RWPE1 (cell line): ENCODE results near the gene ANKRD60.

Source experiments
- CTCF ChIA-PET: fragments of 350-600 bp; sonication (Branson Sonifier 250); formaldehyde crosslinking; extraction: SDS; loops from one replicate; lab custom pipeline; 2021; lab: Yijun Ruan, JAX
- POLR2A ChIA-PET: fragments of 400-600 bp; formaldehyde crosslinking; extraction: SDS; loops from one replicate; lab custom pipeline; 2020; ENCODE audit warnings: antibody characterized with exemption; ENCODE audit not compliant: low non-redundant PET; lab: Yijun Ruan, JAX
- DNase-seq: peaks from one replicate; pipeline ENCODE4 v3.0.0; 2012; ENCODE audit warnings: low spot score
- H3K27ac ChIP-seq: fragments of 450-650 bp; 2 replicates; pipeline ENCODE4 v1.5.1; 2017
- TF ChIP-seq, protein P1 (sequence below): fragments of 450-650 bp; conservative IDR thresholded peaks from 2 replicates; pipeline ENCODE4 v1.5.1; 2017; ENCODE audit warnings: low read depth, mild to moderate bottlenecking

Gene ANKRD60

DNA sequence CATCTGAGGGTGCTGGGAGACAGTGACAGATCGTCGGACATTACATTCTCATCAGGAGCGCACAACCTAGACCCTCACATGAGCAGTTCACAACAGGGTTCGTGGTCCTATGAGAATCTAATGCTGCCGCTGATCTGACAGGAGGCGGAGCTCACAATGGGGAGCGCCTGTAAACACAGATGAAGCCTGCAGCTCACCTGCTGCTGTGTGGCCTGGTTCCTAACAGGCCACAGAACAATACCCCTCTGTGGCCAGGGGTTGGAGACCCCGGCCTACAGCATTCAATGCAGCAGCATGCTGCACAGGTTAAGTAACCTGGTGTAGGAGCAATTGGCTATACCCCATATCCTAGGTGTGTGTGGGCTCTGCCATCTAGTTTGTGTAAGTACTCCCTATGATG lies 19.5 kb downstream of the ANKRD60 start:
- H3K27ac ChIP-seq: no peak overlapping the region
- CTCF ChIA-PET: interaction anchor here (0.6 to 7.1 kb wide), 14 partner anchors 10 to 879 kb away, joined by 3 to 109 read pairs (median 3); partner anchors contain the start of gene SPO11

DNA sequence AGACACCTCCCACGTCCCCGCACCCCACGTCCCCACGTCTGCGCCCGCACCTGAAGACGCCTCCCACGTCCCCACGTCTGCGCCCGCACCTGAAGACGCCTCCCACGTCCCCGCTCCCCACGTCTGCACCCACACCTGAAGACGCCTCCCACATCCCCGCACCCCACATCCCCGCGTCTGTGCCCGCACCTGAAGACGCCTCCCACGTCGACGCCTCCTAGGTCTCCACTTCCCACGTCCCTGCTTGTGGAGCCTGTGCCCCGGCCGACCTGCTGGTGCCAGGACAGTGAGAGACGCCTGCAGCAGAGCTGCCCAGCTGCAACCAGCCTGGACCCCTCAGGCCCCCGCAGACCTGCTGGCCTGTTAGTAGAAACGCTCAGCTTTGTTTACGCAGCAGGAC lies 22.6 kb downstream of the ANKRD60 start:
- POLR2A ChIA-PET: no interaction called here
- DNase-seq: no peak
- CTCF ChIA-PET: interaction anchor here (7.1 kb wide), 1 partner anchor 608 kb away, joined by 109 read pairs; no protein-coding TSS in a partner anchor

More for the DNA sequence above, 19.5 kb downstream of the ANKRD60 start:
- TF ChIP-seq, protein P1, sequence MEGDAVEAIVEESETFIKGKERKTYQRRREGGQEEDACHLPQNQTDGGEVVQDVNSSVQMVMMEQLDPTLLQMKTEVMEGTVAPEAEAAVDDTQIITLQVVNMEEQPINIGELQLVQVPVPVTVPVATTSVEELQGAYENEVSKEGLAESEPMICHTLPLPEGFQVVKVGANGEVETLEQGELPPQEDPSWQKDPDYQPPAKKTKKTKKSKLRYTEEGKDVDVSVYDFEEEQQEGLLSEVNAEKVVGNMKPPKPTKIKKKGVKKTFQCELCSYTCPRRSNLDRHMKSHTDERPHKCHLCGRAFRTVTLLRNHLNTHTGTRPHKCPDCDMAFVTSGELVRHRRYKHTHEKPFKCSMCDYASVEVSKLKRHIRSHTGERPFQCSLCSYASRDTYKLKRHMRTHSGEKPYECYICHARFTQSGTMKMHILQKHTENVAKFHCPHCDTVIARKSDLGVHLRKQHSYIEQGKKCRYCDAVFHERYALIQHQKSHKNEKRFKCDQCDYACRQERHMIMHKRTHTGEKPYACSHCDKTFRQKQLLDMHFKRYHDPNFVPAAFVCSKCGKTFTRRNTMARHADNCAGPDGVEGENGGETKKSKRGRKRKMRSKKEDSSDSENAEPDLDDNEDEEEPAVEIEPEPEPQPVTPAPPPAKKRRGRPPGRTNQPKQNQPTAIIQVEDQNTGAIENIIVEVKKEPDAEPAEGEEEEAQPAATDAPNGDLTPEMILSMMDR: no peak
- DNase-seq: no peak
- POLR2A ChIA-PET: no interaction called here

DNA sequence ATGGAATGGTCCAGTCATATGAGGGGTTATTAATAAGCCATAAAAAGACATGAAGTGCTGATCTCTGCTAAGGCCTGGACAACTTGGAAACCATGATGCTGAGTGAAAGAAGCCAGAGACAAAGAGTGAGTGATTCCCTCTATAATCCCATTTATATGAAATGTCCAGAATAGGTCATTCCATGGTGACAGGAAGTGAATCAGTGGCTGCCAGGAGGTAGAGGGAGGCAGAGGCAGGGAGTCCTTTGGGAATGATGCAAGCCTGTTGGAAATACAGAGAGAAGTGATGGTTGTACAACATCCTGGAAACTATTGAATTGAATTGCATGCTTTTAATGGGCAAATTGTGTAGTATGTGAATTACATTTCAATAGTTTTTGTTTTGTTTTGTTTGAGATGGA lies 26.4 kb downstream of the ANKRD60 start:
- TF ChIP-seq, protein P1: no peak
- ChIA-PET POLR2A (interaction anchor here (0.6 kb wide), 1 partner anchor 608 kb away, joined by 3 read pairs; no protein-coding TSS in a partner anchor), CTCF (no interaction called here)
- no peak overlapping the region for H3K27ac ChIP-seq
- DNase-seq: no peak

More for the DNA sequence above, 22.6 kb downstream of the ANKRD60 start:
- TF ChIP-seq, protein P1: no peak
- no peak overlapping the region for H3K27ac ChIP-seq

DNA sequence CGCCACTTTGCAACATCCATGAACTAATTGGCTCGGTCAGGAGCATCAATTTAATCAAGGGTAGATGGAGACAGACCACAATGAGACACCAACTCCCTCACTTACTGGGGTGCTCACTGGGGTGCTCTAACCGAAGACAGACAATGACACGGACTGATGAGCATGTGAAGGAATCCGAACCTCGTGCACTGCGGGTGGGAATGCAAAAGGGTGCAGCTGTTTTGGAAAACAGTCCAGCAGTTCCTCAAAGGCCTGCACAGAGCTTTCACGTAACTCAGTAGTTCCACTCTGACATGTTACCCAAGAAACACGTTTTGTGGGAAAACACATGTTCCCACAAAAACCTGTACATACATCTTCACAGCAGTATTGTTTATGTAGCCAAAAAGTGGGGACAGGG lies 26.8 kb downstream of the ANKRD60 start:
- no peak overlapping the region for H3K27ac ChIP-seq
- TF ChIP-seq, protein P1: no peak
- no peak for DNase-seq
- ChIA-PET POLR2A (interaction anchor here (0.6 kb wide), 1 partner anchor 607 kb away, joined by 3 read pairs; no protein-coding TSS in a partner anchor), CTCF (interaction anchor here (0.6 kb wide), 1 partner anchor 353 kb away, joined by 5 read pairs; no protein-coding TSS in a partner anchor)

DNA sequence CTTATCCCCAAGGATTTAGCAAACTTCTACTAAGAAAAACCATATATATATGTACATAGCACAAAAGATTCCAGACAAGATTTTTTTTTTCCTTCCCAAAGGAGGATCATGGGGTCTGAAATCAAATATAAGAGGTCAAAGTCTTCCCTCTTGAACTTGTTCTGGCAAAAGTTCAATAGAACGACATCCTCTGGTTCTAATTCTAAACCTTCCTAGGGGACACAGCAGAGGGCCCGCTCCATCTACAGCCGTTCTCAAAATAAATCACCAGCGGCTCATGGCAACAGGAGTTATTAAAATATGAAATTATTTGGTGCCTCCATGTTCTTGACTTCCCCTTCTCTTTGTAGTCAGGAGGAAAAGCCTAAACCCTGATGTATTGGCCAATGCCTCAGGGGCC lies 29.0 kb downstream of the ANKRD60 start:
- POLR2A ChIA-PET: no interaction called here
- TF ChIP-seq, protein P1: no peak
- CTCF ChIA-PET: no interaction called here
- H3K27ac ChIP-seq: no peak overlapping the region
- no peak for DNase-seq

DNA sequence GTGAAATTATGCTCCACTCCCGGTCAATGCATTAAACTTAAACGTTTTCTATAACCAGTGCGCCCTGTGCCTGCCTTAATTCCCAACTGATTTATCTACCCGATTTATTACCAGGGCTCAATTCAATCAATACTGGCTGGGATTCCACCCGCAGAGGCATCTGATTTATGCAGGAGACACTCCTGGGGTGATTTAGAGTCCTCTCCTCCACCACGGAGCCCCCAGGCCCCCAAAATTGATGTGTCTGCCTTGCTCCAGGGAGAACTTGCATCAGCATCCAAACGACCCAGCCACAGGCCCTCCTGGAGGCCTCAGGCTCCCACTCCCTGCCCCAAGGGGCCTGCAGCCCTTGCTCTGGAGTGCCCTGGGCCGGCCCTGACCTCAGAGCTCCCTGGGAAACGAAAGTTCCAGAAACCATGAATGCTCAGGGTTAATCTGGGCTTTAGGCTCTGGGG lies 29.5 kb downstream of the ANKRD60 start:
- ChIA-PET POLR2A (no interaction called here), CTCF (interaction anchor here (0.6 to 1.2 kb wide), 4 partner anchors 8 to 697 kb away, joined by 3 to 4 read pairs (median 3); no protein-coding TSS in a partner anchor)
- no peak overlapping the region for H3K27ac ChIP-seq
- no peak for DNase-seq
- TF ChIP-seq, protein P1: no peak
